HEK293T (cell line): ENCODE data around the gene DLEU7.

Experiments
- ARNT ChIP-seq: fragments of 450-650 bp; IDR thresholded peaks from 2 replicates; pipeline ENCODE4 v1.6.1; 2017; ENCODE audit warnings: mild to moderate bottlenecking
- BHLHE40 ChIP-seq: fragments of 450-650 bp; IDR thresholded peaks from 2 replicates; pipeline ENCODE4 v1.6.1; 2016; ENCODE audit warnings: mild to moderate bottlenecking, moderate library complexity, borderline replicate concordance
- CTBP1 ChIP-seq: fragments of 450-650 bp; IDR thresholded peaks from 2 replicates; pipeline ENCODE4 v1.6.1; 2016; ENCODE audit warnings: borderline replicate concordance
- ELF4 ChIP-seq: fragments of 450-650 bp; IDR thresholded peaks from 2 replicates; pipeline ENCODE4 v1.6.1; 2017; ENCODE audit warnings: antibody characterized with exemption
- FOXA1 ChIP-seq: fragments of 450-650 bp; IDR thresholded peaks from 2 replicates; pipeline ENCODE4 v1.6.1; 2016; ENCODE audit warnings: mild to moderate bottlenecking
- FOXK2 ChIP-seq: fragments of 450-650 bp; IDR thresholded peaks from 2 replicates; pipeline ENCODE4 v1.6.1; 2016; ENCODE audit warnings: mild to moderate bottlenecking
- FOXM1 ChIP-seq: fragments of 450-650 bp; IDR thresholded peaks from 2 replicates; pipeline ENCODE4 v1.6.1; 2017; ENCODE audit warnings: mild to moderate bottlenecking, borderline replicate concordance
- LEF1 ChIP-seq: fragments of 450-650 bp; IDR thresholded peaks from 2 replicates; pipeline ENCODE4 v1.6.1; 2017; ENCODE audit warnings: mild to moderate bottlenecking, borderline replicate concordance
- PKNOX1 ChIP-seq: fragments of 450-650 bp; IDR thresholded peaks from 2 replicates; pipeline ENCODE4 v1.6.1; 2016
- SP1 ChIP-seq: fragments of 450-650 bp; IDR thresholded peaks from 2 replicates; pipeline ENCODE4 v1.6.1; 2017
- SUZ12 ChIP-seq: fragments of 450-650 bp; IDR thresholded peaks from 2 replicates; pipeline ENCODE4 v1.6.1; 2016; ENCODE audit warnings: mild to moderate bottlenecking
- TARDBP ChIP-seq: fragments of 450-650 bp; IDR thresholded peaks from 2 replicates; pipeline ENCODE4 v1.6.1; 2016
- ZNF384 ChIP-seq: fragments of 450-650 bp; IDR thresholded peaks from 2 replicates; pipeline ENCODE4 v1.6.1; 2016

- TF ChIP-seq FOXM1 (no peak), FOXK2 (no peak), CTBP1 (no peak), ELF4 (no peak), LEF1 (no peak), SUZ12 (no peak), BHLHE40 (no peak), SP1 (no peak), TARDBP (no peak), FOXA1 (no peak), ZNF384 (no peak), ARNT (no peak), PKNOX1 (no peak)
Measured at GRCh38 chr13:50892210-50892944, 48.9 kb upstream of the DLEU7 start.
